NCI-H187 (cell line): ENCODE data around the gene GYPB.
"Not testable (repeated sequence)": the region's sequence is repeated elsewhere in the genome, so short reads cannot be mapped to it uniquely, and the experiment has no call there.

Experiments
- DNase-seq, 2 experiments: peaks; one replicate each; lab custom pipeline; 2025; lab: John Stamatoyannopoulos, UW

GYPB gene

GRCh38 chr4:144014808-144015207 is 4.4 kb downstream of the GYPB start:
- DNase-seq: no peak

GRCh38 chr4:144008602-144009001 is 10.6 kb downstream of the GYPB start:
- not testable (repeated sequence) for DNase-seq

- not testable (repeated sequence) for DNase-seq
Observed at GRCh38 chr4:144007960-144008359, 11.2 kb downstream of the GYPB start.

GRCh38 chr4:144006200-144006803 is 12.9 kb downstream of the GYPB start:
- DNase-seq: not testable (repeated sequence)

GRCh38 chr4:144005558-144005953 is 13.6 kb downstream of the GYPB start:
- DNase-seq: not testable (repeated sequence)

GRCh38 chr4:144004868-144005557 is 14.2 kb downstream of the GYPB start:
- DNase-seq: not testable (repeated sequence)

GRCh38 chr4:144003890-144004265 is 15.3 kb downstream of the GYPB start:
- DNase-seq: not testable (repeated sequence)

- not testable (repeated sequence) for DNase-seq
Observed at GRCh38 chr4:144003205-144003889, 15.8 kb downstream of the GYPB start.

- DNase-seq: not testable (repeated sequence)
Observed at GRCh38 chr4:144000331-144000995, 18.7 kb downstream of the GYPB start.

- not testable (repeated sequence) for DNase-seq
Observed at GRCh38 chr4:143996193-143996592, 23.0 kb downstream of the GYPB start.

GRCh38 chr4:143991761-143992160 is 27.4 kb downstream of the GYPB start:
- DNase-seq: not testable (repeated sequence)

GRCh38 chr4:143990717-143991116 is 28.5 kb downstream of the GYPB start:
- DNase-seq: not testable (repeated sequence)

- no peak for DNase-seq
Observed at GRCh38 chr4:143986180-143986579, 33.0 kb downstream of the GYPB start.

- not testable (repeated sequence) for DNase-seq
Observed at GRCh38 chr4:143980776-143981175, 38.4 kb downstream of the GYPB start.

- DNase-seq: not testable (repeated sequence)
Observed at GRCh38 chr4:143975527-143975926, 43.7 kb downstream of the GYPB start.

- not testable (repeated sequence) for DNase-seq
Observed at GRCh38 chr4:143974021-143974420, 45.2 kb downstream of the GYPB start.

GRCh38 chr4:143961075-143961474 is 58.1 kb downstream of the GYPB start:
- no peak for DNase-seq

- DNase-seq: not testable (repeated sequence)
Observed at GRCh38 chr4:143955306-143955705, 63.9 kb downstream of the GYPB start.

GRCh38 chr4:143951458-143951972 is 67.7 kb downstream of the GYPB start:
- not testable (repeated sequence) for DNase-seq

- not testable (repeated sequence) for DNase-seq
Observed at GRCh38 chr4:143950967-143951366, 68.2 kb downstream of the GYPB start.

- DNase-seq: not testable (repeated sequence)
Observed at GRCh38 chr4:143950185-143950584, 69.0 kb downstream of the GYPB start.

GRCh38 chr4:143947493-143947892 is 71.7 kb downstream of the GYPB start:
- not testable (repeated sequence) for DNase-seq
